Panc1 (cell line): ENCODE data around the gene FOXM1. TPM values are rescaled to one million over a fixed set of nuclear protein-coding genes. Genes with fewer than 3 reads are reported as not detected.
A peak's percentile ranks its signal among the peaks of the same experiment; 100 is the strongest.

Experiments
- ATAC-seq: fragments of 200-7000 bp; cut with Tn5 transposase; 2 replicates; pipeline ENCODE4 v1.9.1; 2020; ENCODE audit warnings: mild to moderate bottlenecking, moderate library complexity
- BruUV-seq: library from RNA; stranded (reverse); fragments of 400-500 nt; replicated peaks from 2 replicates; lab custom pipeline; 2021; lab: Mats Ljungman, UMichigan
- CTCF ChIA-PET: fragments of 300-600 bp; sonication (Branson Sonifier 250); formaldehyde crosslinking; loops from one replicate; lab custom pipeline; 2022; ENCODE audit warnings: antibody characterized with exemption; lab: Charles Lee
- POLR2A ChIA-PET: fragments of 300-600 bp; sonication (Branson Sonifier 250); formaldehyde crosslinking; loops from one replicate; lab custom pipeline; 2022; ENCODE audit warnings: antibody characterized with exemption; lab: Charles Lee
- DNase-seq: peaks from one replicate; pipeline ENCODE4 v3.0.0-alpha.2; 2010; ENCODE audit warnings: low read depth, low spot score
- H3K27ac ChIP-seq: 2 replicates; pipeline ENCODE4 v1.5.1; 2011; ENCODE audit warnings: mild to moderate bottlenecking, low read length, inconsistent platforms
- H3K27me3 ChIP-seq: fragments of 200-500 bp; sonication (Bioruptor generic); 2 replicates; pipeline ENCODE4 v1.6.0; 2014; ENCODE audit warnings: low read length, inconsistent platforms; ENCODE audit not compliant: control insufficient read depth, insufficient read depth
- H3K36me3 ChIP-seq: fragments of 200-500 bp; sonication (Bioruptor generic); 2 replicates; pipeline ENCODE4 v1.5.1; 2014; ENCODE audit warnings: inconsistent platforms, mild to moderate bottlenecking, low read length, moderate library complexity; ENCODE audit not compliant: control insufficient read depth, insufficient read depth
- H3K4me1 ChIP-seq: 2 replicates; pipeline ENCODE4 v1.5.1; 2011; ENCODE audit warnings: inconsistent platforms, mild to moderate bottlenecking, low read length, moderate library complexity; ENCODE audit not compliant: control insufficient read depth, insufficient read depth
- H3K4me3 ChIP-seq, 2 experiments: 2 replicates each; pipeline ENCODE4 v1.5.1; 2011 to 2012; ENCODE audit warnings: low read depth in 2 of 2, low read length in 2 of 2, mild to moderate bottlenecking in 2 of 2, inconsistent platforms in 1 of 2, moderate library complexity in 1 of 2
- H3K9me3 ChIP-seq: fragments of 200-500 bp; sonication (Bioruptor generic); 2 replicates; pipeline ENCODE4 v1.5.1; 2014; ENCODE audit warnings: low read depth, mild to moderate bottlenecking, inconsistent platforms, low read length, moderate library complexity; ENCODE audit not compliant: control insufficient read depth, insufficient read depth
- POLR2AphosphoS5 ChIP-seq: IDR thresholded peaks from 2 replicates; pipeline ENCODE4 v1.6.1; 2012; ENCODE audit warnings: mild to moderate bottlenecking, low read depth, low read length, moderate library complexity
- SIN3A ChIP-seq: IDR thresholded peaks from 2 replicates; pipeline ENCODE4 v1.6.1; 2012; ENCODE audit warnings: low read depth, mild to moderate bottlenecking, low read length, moderate library complexity, borderline replicate concordance; ENCODE audit not compliant: insufficient read depth
- TCF7L2 ChIP-seq: IDR thresholded peaks from 2 replicates; pipeline ENCODE4 v1.6.1; 2011; ENCODE audit warnings: mild to moderate bottlenecking, low read depth, low read length, inconsistent platforms
- in situ Hi-C: cut with HindIII; loops from 2 replicates; pipeline ENCODE4 v1.10.0; 2016; ENCODE audit warnings: low sequenced_read_pairs, low pct_unique_long_range_greater_than_20kb
- intact Hi-C: fragments of 100-400 bp; cut with micrococcal nuclease; formaldehyde crosslinking; loops from one replicate; pipeline ENCODE4 v1.10.0; 2022; ENCODE audit not compliant: unreplicated experiment
- total RNA-seq: library from RNA; stranded (reverse); gene quantifications from one replicate; pipeline ENCODE4 v1.2.1, GENCODE V29; 2021; ENCODE audit not compliant: unreplicated experiment
- TF ChIP-seq, protein P1 (sequence below), 2 experiments: IDR thresholded peaks; 2 replicates each; pipeline ENCODE4 v1.6.1; 2011 to 2012; ENCODE audit warnings: low read depth in 2 of 2, control low read depth in 1 of 2, low read length in 1 of 2, mild to moderate bottlenecking in 1 of 2, moderate library complexity in 1 of 2; ENCODE audit not compliant: insufficient read depth in 1 of 2
- TF ChIP-seq, protein P2 (sequence below): fragments of 450-650 bp; IDR thresholded peaks from 2 replicates; pipeline ENCODE4 v1.5.1; 2017; ENCODE audit warnings: mild to moderate bottlenecking

The FOXM1 gene
- total RNA-seq, 1 experiment from 2014 or later, result 71.2 TPM

DNA sequence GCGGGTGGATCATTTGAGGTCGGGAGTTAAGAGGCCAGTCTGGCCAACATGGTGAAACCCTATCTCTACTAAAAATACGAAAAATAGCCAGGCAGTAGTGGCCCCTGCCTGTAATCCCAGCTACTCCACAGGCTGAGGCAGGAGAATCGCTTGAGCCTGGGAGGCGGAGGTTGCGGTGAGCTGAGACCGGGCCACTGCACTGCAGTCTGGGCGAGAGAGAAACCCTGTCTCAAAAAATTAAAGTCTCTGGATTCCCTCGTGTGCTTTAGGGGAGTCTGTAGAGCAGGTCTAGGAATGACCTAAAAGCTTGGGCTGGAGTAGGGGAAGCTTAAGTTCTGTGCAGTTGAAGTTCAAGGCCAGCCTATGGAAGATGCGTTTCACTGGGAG lies 13.0 kb upstream of the FOXM1 start:
- CTCF ChIA-PET, result no interaction called here
- ATAC-seq (no peak), DNase-seq (no peak)
- Histone ChIP-seq H3K4me3 (peak overlapping the region; percentile 87), H3K9me3 (no peaks in the 10 kb centered on the region), H3K27ac (peak overlapping the region; percentile 91), H3K4me1 (peaks cover 8% of the 10 kb centered on the region), H3K27me3 (no peaks in the 10 kb centered on the region), H3K36me3 (no peaks in the 10 kb centered on the region)
- in situ Hi-C loops (no loop called here), intact Hi-C loops (no loop called here)
- POLR2A ChIA-PET, result interaction anchor here (0.5 kb wide), 1 partner anchor 26 kb away, joined by 7 read pairs; no protein-coding TSS in a partner anchor
- TF ChIP-seq, protein P1, sequence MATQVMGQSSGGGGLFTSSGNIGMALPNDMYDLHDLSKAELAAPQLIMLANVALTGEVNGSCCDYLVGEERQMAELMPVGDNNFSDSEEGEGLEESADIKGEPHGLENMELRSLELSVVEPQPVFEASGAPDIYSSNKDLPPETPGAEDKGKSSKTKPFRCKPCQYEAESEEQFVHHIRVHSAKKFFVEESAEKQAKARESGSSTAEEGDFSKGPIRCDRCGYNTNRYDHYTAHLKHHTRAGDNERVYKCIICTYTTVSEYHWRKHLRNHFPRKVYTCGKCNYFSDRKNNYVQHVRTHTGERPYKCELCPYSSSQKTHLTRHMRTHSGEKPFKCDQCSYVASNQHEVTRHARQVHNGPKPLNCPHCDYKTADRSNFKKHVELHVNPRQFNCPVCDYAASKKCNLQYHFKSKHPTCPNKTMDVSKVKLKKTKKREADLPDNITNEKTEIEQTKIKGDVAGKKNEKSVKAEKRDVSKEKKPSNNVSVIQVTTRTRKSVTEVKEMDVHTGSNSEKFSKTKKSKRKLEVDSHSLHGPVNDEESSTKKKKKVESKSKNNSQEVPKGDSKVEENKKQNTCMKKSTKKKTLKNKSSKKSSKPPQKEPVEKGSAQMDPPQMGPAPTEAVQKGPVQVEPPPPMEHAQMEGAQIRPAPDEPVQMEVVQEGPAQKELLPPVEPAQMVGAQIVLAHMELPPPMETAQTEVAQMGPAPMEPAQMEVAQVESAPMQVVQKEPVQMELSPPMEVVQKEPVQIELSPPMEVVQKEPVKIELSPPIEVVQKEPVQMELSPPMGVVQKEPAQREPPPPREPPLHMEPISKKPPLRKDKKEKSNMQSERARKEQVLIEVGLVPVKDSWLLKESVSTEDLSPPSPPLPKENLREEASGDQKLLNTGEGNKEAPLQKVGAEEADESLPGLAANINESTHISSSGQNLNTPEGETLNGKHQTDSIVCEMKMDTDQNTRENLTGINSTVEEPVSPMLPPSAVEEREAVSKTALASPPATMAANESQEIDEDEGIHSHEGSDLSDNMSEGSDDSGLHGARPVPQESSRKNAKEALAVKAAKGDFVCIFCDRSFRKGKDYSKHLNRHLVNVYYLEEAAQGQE (IDR thresholded peaks at IDR 0.05; ENCODE audit: insufficient read depth in 1 of 2, low read depth in 2 of 2, low read length in 1 of 2), result no peak
- no peak for TF ChIP-seq SIN3A
- TF ChIP-seq, protein P2, sequence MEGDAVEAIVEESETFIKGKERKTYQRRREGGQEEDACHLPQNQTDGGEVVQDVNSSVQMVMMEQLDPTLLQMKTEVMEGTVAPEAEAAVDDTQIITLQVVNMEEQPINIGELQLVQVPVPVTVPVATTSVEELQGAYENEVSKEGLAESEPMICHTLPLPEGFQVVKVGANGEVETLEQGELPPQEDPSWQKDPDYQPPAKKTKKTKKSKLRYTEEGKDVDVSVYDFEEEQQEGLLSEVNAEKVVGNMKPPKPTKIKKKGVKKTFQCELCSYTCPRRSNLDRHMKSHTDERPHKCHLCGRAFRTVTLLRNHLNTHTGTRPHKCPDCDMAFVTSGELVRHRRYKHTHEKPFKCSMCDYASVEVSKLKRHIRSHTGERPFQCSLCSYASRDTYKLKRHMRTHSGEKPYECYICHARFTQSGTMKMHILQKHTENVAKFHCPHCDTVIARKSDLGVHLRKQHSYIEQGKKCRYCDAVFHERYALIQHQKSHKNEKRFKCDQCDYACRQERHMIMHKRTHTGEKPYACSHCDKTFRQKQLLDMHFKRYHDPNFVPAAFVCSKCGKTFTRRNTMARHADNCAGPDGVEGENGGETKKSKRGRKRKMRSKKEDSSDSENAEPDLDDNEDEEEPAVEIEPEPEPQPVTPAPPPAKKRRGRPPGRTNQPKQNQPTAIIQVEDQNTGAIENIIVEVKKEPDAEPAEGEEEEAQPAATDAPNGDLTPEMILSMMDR, result no peak
- BruUV-seq, result no TSS peak

DNA sequence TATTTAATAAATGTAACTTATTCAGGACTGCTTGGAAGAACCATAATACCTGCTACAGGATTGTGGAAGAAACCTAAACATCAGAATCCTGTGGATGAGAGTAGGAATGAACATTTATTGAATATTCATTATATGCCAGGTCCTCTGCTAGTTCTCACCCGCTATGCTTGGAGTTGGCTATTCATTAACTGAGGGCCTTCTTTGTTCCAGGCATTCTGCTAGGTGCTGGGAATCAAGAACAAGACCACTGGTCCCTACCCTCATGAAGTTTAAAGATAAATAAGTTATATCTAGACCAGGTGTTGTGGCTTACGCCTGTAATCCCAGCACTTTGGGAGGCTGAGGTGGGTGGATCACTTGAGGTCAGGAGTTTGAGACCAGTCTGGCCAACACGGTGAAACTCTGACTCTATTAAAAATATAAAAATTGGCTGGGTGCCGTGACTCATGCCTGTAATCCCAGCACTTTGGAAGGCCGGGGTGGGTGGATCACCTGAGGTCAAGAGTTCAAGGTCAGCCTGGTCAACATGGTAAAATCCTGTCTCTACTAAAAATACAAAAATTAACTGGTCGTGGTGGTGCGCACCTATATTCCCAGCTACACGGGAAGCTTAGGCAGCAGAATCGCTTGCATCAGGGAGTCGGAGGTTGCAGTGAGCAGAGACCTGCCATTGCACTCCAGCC lies 9.9 kb upstream of the FOXM1 start:
- no peak for ATAC-seq
- no peaks in the 10 kb centered on the region for H3K9me3 ChIP-seq
- intact Hi-C loops, result no loop called here
- DNase-seq, result no peak
- TF ChIP-seq POLR2AphosphoS5, result no peak
- TF ChIP-seq, protein P2, result no peak
- no peak for TF ChIP-seq SIN3A
- TF ChIP-seq TCF7L2, result no peak
- TF ChIP-seq, protein P1 (IDR thresholded peaks at IDR 0.05; ENCODE audit: insufficient read depth in 1 of 2, low read depth in 2 of 2, low read length in 1 of 2), result no peak
- in situ Hi-C loops, result no loop called here
- ChIA-PET POLR2A (no interaction called here), CTCF (interaction anchor here (0.6 to 1.1 kb wide), 3 partner anchors 58 to 154 kb away, joined by 3 read pairs; no protein-coding TSS in a partner anchor)
- BruUV-seq, result no TSS peak
- H3K27me3 ChIP-seq, result no peaks in the 10 kb centered on the region
- H3K27ac ChIP-seq, result no peak overlapping the region
- H3K36me3 ChIP-seq, result no peaks in the 10 kb centered on the region
- H3K4me3 ChIP-seq, result no peak overlapping the region
- peaks cover 3% of the 10 kb centered on the region for H3K4me1 ChIP-seq
